Stromal cell of bone marrow (primary cell): Measurements from ENCODE around the gene SLITRK3.
"Not testable (repeated sequence)": the region's sequence is repeated elsewhere in the genome, so short reads cannot be mapped to it uniquely, and the experiment has no call there.

Experiments
- DNase-seq: peaks from one replicate; pipeline ENCODE4 v3.0.0-alpha.2; 2012; ENCODE audit warnings: low read depth

SLITRK3 gene

GRCh38 chr3:165191491-165191890, 4.7 kb downstream of the SLITRK3 start:
- DNase-seq = no peak

- no peak for DNase-seq
Measured at GRCh38 chr3:165188452-165188851, 7.7 kb downstream of the SLITRK3 start.

- DNase-seq = peak; percentile 21
Measured at GRCh38 chr3:165185707-165186327, 10.4 kb downstream of the SLITRK3 start.

GRCh38 chr3:165181556-165181955, 14.6 kb downstream of the SLITRK3 start:
- DNase-seq = no peak

GRCh38 chr3:165170236-165170635, 25.9 kb downstream of the SLITRK3 start:
- no peak for DNase-seq

- no peak for DNase-seq
Measured at GRCh38 chr3:165169368-165169767, 26.8 kb downstream of the SLITRK3 start.

- DNase-seq = no peak
Measured at GRCh38 chr3:165162883-165163282, 33.3 kb downstream of the SLITRK3 start.

- no peak for DNase-seq
Measured at GRCh38 chr3:165159760-165160421, 36.3 kb downstream of the SLITRK3 start.

- no peak for DNase-seq
Measured at GRCh38 chr3:165158011-165158410, 38.2 kb downstream of the SLITRK3 start.

GRCh38 chr3:165156757-165157420, 39.3 kb downstream of the SLITRK3 start:
- DNase-seq = no peak

- no peak for DNase-seq
Measured at GRCh38 chr3:165148876-165149441, 47.2 kb downstream of the SLITRK3 start.

- DNase-seq = no peak
Measured at GRCh38 chr3:165144271-165144670, 51.9 kb downstream of the SLITRK3 start.

- not testable (repeated sequence) for DNase-seq
Measured at GRCh38 chr3:165139918-165140317, 56.3 kb downstream of the SLITRK3 start.
